NCI-H1417 treated with DMSO at 0.1 percent for 48 hours (cell line): ENCODE data around the gene THADA.
"Not testable (repeated sequence)": the region's sequence is repeated elsewhere in the genome, so short reads cannot be mapped to it uniquely, and the experiment has no call there.

Source experiments
- DNase-seq: peaks from one replicate; lab custom pipeline; 2025; lab: John Stamatoyannopoulos, UW

Gene THADA

GRCh38 chr2:43595603-43596412 is at the start of gene THADA:
Gene THADA, minus strand, starts transcription at chr2:43596038. Its CDS starts 3,646 bp downstream, at chr2:43592392.
- DNase-seq = peak; percentile 98

GRCh38 chr2:43643680-43644079 is 47.8 kb upstream of the THADA start:
- no peak for DNase-seq

GRCh38 chr2:43642363-43642762 is 46.5 kb upstream of the THADA start:
- DNase-seq = no peak

GRCh38 chr2:43637030-43637803 is 41.4 kb upstream of the THADA start, which contains the start of gene PLEKHH2:
Gene PLEKHH2, plus strand, starts transcription at chr2:43637260. Its CDS starts 7,414 bp downstream, at chr2:43644674.
- DNase-seq = no peak

GRCh38 chr2:43636621-43637020 is 40.8 kb upstream of the THADA start:
- DNase-seq = no peak

GRCh38 chr2:43636153-43636552 is 40.3 kb upstream of the THADA start:
- not testable (repeated sequence) for DNase-seq

GRCh38 chr2:43634604-43635306 is 38.9 kb upstream of the THADA start:
- DNase-seq = peak; percentile 93

GRCh38 chr2:43631618-43632317 is 35.9 kb upstream of the THADA start:
- no peak for DNase-seq

GRCh38 chr2:43622931-43623451 is 27.2 kb upstream of the THADA start:
- no peak for DNase-seq

GRCh38 chr2:43619511-43619910 is 23.7 kb upstream of the THADA start:
- DNase-seq = no peak

- no peak for DNase-seq
Observed at GRCh38 chr2:43616967-43617680, 21.3 kb upstream of the THADA start.

GRCh38 chr2:43612944-43613343 is 17.1 kb upstream of the THADA start:
- no peak for DNase-seq

- peak; percentile 66 for DNase-seq
Observed at GRCh38 chr2:43611987-43612894, 16.4 kb upstream of the THADA start.

- DNase-seq = no peak
Observed at GRCh38 chr2:43610361-43610760, 14.5 kb upstream of the THADA start.

GRCh38 chr2:43609290-43609918 is 13.6 kb upstream of the THADA start:
- no peak for DNase-seq

- DNase-seq = no peak
Observed at GRCh38 chr2:43605851-43606250, 10.0 kb upstream of the THADA start.

GRCh38 chr2:43605079-43605655 is 9.3 kb upstream of the THADA start:
- DNase-seq = no peak

- DNase-seq = no peak
Observed at GRCh38 chr2:43604674-43605073, 8.8 kb upstream of the THADA start.

- not testable (repeated sequence) for DNase-seq
Observed at GRCh38 chr2:43600596-43600995, 4.8 kb upstream of the THADA start.
